ENCODE data around the gene MTOR. TPM values are rescaled to one million over a fixed set of nuclear protein-coding genes. Genes with fewer than 3 reads are reported as not detected.
"Not testable (repeated sequence)": the region's sequence is repeated elsewhere in the genome, so short reads cannot be mapped to it uniquely, and the experiment has no call there.

Gene MTOR
- total RNA-seq, 1 donor from 2014 or later, result 31.9 TPM

DNA sequence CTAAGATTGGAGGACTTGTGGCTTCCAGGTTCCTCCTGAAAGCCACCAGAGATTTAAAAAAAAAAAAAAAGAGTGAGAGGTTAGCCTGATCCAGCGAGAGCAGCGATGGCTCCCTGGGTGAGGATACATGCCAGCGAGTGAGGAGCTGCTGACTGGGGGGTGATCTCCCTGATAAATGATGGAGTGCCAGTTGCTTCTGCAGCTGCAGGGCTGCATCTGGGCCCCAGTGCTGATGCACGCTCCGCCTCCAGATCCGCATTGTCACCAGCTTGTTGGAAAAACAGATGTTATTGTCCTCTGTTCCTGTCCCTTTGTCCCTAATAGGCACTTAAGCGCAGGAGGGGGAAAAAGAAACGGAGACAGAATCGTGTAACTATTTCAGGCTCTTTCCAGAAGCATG is 39.2 kb upstream of the MTOR start:
- Histone ChIP-seq H3K36me3 (ENCODE audit: control insufficient read depth, insufficient read depth, low read length) (no peaks in the 10 kb centered on the region), H3K27me3 (ENCODE audit: control insufficient read depth, insufficient read depth, low read length) (no peaks in the 10 kb centered on the region), H3K4me3 (ENCODE audit: low read depth, low read length) (no peak overlapping the region)
- FAIRE-seq (no peak), DNase-seq (ENCODE audit: low read depth) (no peak)
- TF ChIP-seq, protein P1, sequence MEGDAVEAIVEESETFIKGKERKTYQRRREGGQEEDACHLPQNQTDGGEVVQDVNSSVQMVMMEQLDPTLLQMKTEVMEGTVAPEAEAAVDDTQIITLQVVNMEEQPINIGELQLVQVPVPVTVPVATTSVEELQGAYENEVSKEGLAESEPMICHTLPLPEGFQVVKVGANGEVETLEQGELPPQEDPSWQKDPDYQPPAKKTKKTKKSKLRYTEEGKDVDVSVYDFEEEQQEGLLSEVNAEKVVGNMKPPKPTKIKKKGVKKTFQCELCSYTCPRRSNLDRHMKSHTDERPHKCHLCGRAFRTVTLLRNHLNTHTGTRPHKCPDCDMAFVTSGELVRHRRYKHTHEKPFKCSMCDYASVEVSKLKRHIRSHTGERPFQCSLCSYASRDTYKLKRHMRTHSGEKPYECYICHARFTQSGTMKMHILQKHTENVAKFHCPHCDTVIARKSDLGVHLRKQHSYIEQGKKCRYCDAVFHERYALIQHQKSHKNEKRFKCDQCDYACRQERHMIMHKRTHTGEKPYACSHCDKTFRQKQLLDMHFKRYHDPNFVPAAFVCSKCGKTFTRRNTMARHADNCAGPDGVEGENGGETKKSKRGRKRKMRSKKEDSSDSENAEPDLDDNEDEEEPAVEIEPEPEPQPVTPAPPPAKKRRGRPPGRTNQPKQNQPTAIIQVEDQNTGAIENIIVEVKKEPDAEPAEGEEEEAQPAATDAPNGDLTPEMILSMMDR (IDR thresholded peaks at IDR 0.05; ENCODE audit: insufficient read depth, low read length, severe bottlenecking), result no peak

DNA sequence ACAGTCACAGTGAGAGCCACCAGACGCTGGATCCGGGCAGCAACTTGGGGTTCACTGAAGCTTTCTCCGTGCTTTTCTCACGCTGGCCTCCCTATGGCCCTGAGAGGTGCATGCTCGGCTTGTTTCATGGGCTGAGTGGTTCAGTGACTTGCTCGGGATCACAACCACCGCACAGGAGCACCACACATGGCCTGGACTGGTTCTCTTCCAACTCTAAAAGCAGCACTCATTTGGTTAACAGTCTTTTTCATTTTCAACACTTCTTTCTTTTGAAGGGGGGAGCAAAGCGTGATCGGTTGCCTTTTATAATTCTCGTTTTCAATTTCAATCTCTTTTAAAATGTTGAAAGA is 36.8 kb upstream of the MTOR start:
- FAIRE-seq (no peak), DNase-seq (ENCODE audit: low read depth) (no peak)
- peaks cover 2% of the 10 kb centered on the region for H3K36me3 ChIP-seq (ENCODE audit: control insufficient read depth, insufficient read depth, low read length)
- TF ChIP-seq, protein P1 (IDR thresholded peaks at IDR 0.05; ENCODE audit: insufficient read depth, low read length, severe bottlenecking), result no peak
- H3K4me3 ChIP-seq (ENCODE audit: low read depth, low read length), result no peak overlapping the region
- no peaks in the 10 kb centered on the region for H3K27me3 ChIP-seq (ENCODE audit: control insufficient read depth, insufficient read depth, low read length)

DNA sequence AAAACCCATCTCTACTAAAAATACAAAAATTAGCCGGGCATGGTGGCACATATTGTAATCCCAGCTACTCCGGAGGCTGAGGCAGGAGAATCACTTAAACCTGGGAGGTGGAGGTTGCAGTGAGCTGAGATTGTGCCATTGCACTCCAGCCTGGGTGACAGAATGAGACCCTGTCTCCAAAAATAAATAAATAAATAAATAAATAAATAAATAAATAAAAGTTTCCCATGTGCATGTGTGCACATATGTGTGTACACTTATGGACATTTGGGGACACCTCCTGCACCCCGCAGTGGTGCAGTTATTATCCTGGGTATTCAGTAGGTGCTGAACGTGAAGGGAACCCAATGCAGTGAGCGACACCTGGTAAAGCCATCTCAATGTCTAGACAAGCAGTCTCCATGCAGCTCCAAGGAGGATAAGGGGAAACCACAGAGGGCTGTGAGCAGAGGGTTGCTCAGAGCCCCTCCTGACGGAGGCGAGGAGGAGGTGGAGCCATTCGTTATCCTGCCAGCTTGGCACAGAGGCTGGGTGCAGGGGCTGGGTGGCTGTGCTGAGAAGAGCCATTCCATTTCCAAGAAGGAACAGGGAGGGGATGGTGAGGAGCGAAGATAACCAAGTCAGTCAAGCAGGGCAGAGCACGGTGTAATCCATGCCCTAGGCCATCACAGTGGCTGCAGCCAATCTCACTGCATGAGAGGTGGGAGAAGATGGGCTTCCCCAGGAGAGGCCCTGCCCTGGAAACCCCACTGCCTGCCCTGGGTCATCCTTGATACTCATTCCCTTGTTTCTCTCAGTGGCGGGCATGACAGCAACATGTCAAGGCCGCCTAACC is 36.3 kb upstream of the MTOR start:
- no peak for FAIRE-seq

DNA sequence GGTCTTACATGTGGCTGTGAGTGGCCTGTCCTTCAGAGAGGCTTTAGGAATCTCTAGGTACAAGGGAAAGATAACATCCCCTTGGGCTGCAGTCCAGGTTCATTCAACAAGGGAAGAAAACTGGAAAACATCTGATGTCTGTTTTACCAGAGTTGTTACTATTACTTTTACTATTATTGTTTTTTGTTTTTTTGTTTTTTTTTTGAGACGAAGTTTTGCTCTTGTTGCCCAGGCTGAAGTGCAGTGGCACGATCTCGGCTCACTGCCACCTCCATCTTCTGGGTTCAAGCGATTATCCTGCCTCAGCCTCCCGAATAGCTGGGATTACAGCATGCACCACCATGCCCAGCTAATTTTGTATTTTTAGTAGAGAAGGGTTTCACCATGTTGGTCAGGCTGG is 35.4 kb upstream of the MTOR start:
- H3K36me3 ChIP-seq (ENCODE audit: control insufficient read depth, insufficient read depth, low read length); H3K27me3 ChIP-seq (ENCODE audit: control insufficient read depth, insufficient read depth, low read length); H3K4me3 ChIP-seq (ENCODE audit: low read depth, low read length); FAIRE-seq; DNase-seq (ENCODE audit: low read depth): not testable (repeated sequence)

More for the DNA sequence above, 36.3 kb upstream of the MTOR start:
- no peak overlapping the region for H3K4me3 ChIP-seq (ENCODE audit: low read depth, low read length)
- H3K36me3 ChIP-seq (ENCODE audit: control insufficient read depth, insufficient read depth, low read length), result peaks cover 2% of the 10 kb centered on the region
- TF ChIP-seq, protein P1 (IDR thresholded peaks at IDR 0.05; ENCODE audit: insufficient read depth, low read length, severe bottlenecking), result no peak
- DNase-seq (ENCODE audit: low read depth), result no peak
- H3K27me3 ChIP-seq (ENCODE audit: control insufficient read depth, insufficient read depth, low read length), result no peaks in the 10 kb centered on the region

DNA sequence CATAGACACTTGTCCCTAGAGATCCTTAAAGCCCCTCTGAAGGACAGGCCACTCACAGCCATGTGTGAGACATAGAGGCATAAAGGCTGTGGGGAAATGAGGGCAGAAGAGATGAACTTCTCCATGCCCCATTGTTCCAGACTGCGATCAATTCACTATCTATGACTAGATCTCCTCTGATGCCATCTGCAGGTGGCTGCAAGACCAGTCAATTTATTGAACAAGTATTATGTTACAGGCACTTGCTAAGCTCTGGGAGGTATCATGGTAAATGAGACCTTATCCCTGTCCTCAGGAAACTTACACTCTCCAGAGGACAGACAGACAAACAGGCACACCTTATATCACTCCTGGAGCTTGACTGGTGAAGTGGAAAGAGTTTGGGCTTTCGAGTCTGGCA is 33.6 kb upstream of the MTOR start:
- peaks cover 2% of the 10 kb centered on the region for H3K36me3 ChIP-seq (ENCODE audit: control insufficient read depth, insufficient read depth, low read length)
- H3K27me3 ChIP-seq (ENCODE audit: control insufficient read depth, insufficient read depth, low read length), result no peaks in the 10 kb centered on the region
- TF ChIP-seq, protein P1 (IDR thresholded peaks at IDR 0.05; ENCODE audit: insufficient read depth, low read length, severe bottlenecking), result no peak
- no peak overlapping the region for H3K4me3 ChIP-seq (ENCODE audit: low read depth, low read length)
- DNase-seq (ENCODE audit: low read depth) (no peak), FAIRE-seq (no peak)

DNA sequence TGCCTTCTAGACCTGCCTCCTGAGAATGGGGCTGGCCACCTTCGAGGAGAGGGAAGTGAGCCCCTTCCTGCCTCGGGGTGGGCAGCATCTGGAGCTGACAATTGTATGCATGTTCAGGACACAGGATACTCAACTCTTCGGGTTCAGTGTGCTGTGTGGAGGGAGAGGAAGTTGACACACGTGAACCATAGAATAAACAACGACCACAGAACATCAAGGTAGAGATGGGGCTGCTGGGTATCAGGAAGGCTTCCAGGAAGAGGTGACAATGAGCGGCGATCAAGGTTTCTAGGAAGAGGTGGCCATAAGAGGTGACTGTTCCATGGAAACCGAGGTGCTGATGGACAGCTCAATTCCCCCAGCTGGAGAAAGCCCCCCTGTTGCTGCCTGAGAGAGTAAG is 32.6 kb upstream of the MTOR start:
- TF ChIP-seq, protein P1 (IDR thresholded peaks at IDR 0.05; ENCODE audit: insufficient read depth, low read length, severe bottlenecking), result no peak
- no peaks in the 10 kb centered on the region for H3K27me3 ChIP-seq (ENCODE audit: control insufficient read depth, insufficient read depth, low read length)
- FAIRE-seq (peak; percentile 23), DNase-seq (ENCODE audit: low read depth) (no peak)
- H3K36me3 ChIP-seq (ENCODE audit: control insufficient read depth, insufficient read depth, low read length), result peaks cover 2% of the 10 kb centered on the region
- no peak overlapping the region for H3K4me3 ChIP-seq (ENCODE audit: low read depth, low read length)
